PC-3 (cell line): Measurements from ENCODE around the gene ASMTL. TPM values are rescaled to one million over a fixed set of nuclear protein-coding genes. Genes with fewer than 3 reads are reported as not detected.

Source experiments
- ATAC-seq: fragments of 200-7000 bp; cut with Tn5 transposase; 2 replicates; pipeline ENCODE4 v1.9.1; 2020; ENCODE audit warnings: mild to moderate bottlenecking, moderate library complexity
- BruUV-seq: library from RNA; stranded (reverse); fragments of 400-500 nt; replicated peaks from 2 replicates; lab custom pipeline; 2021; lab: Mats Ljungman, UMichigan
- CTCF ChIA-PET: fragments of 300-600 bp; sonication (Branson Sonifier 250); formaldehyde crosslinking; loops from one replicate; lab custom pipeline; 2022; ENCODE audit warnings: antibody characterized with exemption; lab: Charles Lee
- POLR2A ChIA-PET: fragments of 300-600 bp; sonication (Branson Sonifier 250); formaldehyde crosslinking; loops from one replicate; lab custom pipeline; 2022; ENCODE audit warnings: antibody characterized with exemption; ENCODE audit not compliant: unreplicated experiment; lab: Charles Lee
- DNase-seq: peaks from one replicate; pipeline ENCODE4 v3.0.0-alpha.2; 2015
- H2AFZ ChIP-seq: fragments of 300-600 bp; sonication (generic); 2 replicates; pipeline ENCODE4 v1.6.0; 2016; ENCODE audit warnings: antibody characterized with exemption, low read length
- H3F3A ChIP-seq: fragments of 300-600 bp; sonication (generic); one replicate; pipeline ENCODE4 v1.6.0; 2017; ENCODE audit warnings: antibody characterized with exemption, low read length, control low read depth, mild to moderate bottlenecking; ENCODE audit not compliant: unreplicated experiment
- H3K27ac ChIP-seq: fragments of 300-600 bp; sonication (generic); 2 replicates; pipeline ENCODE4 v1.5.1; 2016; ENCODE audit warnings: mild to moderate bottlenecking, low read length
- H3K27me3 ChIP-seq: fragments of 300-600 bp; sonication (generic); 2 replicates; pipeline ENCODE4 v1.6.1; 2016; ENCODE audit warnings: low read length, mixed read lengths
- H3K36me3 ChIP-seq: fragments of 300-600 bp; sonication (generic); 2 replicates; pipeline ENCODE4 v1.6.1; 2016; ENCODE audit warnings: low read depth, mixed run types, low read length, mixed read lengths
- H3K4me1 ChIP-seq: fragments of 300-600 bp; sonication (generic); 2 replicates; pipeline ENCODE4 v1.5.1; 2016; ENCODE audit warnings: low read length; ENCODE audit not compliant: insufficient read depth
- H3K4me2 ChIP-seq: fragments of 300-600 bp; sonication (generic); 2 replicates; pipeline ENCODE4 v1.6.0; 2016; ENCODE audit warnings: low read length
- H3K4me3 ChIP-seq: fragments of 300-600 bp; sonication (generic); 2 replicates; pipeline ENCODE4 v1.5.1; 2016; ENCODE audit warnings: mild to moderate bottlenecking, low read length, mixed read lengths
- H3K79me2 ChIP-seq: fragments of 300-600 bp; sonication (generic); 2 replicates; pipeline ENCODE4 v1.6.1; 2017; ENCODE audit warnings: low read length, mixed read lengths
- H3K9ac ChIP-seq: fragments of 300-600 bp; sonication (generic); 2 replicates; pipeline ENCODE4 v1.6.0; 2016; ENCODE audit warnings: mild to moderate bottlenecking, low read length
- H3K9me2 ChIP-seq: fragments of 300-600 bp; sonication (generic); replicated peaks from 2 replicates; pipeline ENCODE4 v1.6.1; 2016; ENCODE audit warnings: mixed run types, low read length, mixed read lengths
- H3K9me3 ChIP-seq: fragments of 300-600 bp; sonication (generic); 2 replicates; pipeline ENCODE4 v1.6.1; 2016; ENCODE audit warnings: low read length, mixed read lengths
- H4K20me1 ChIP-seq: fragments of 300-600 bp; sonication (generic); 2 replicates; pipeline ENCODE4 v1.6.1; 2016; ENCODE audit warnings: low read length, mixed read lengths
- CTCF ChIP-seq: fragments of 300-600 bp; sonication (generic); conservative IDR thresholded peaks from 2 replicates; pipeline ENCODE4 v1.5.1; 2017; ENCODE audit warnings: antibody characterized with exemption, low read depth, mild to moderate bottlenecking, low read length
- EZH2 ChIP-seq: fragments of 300-600 bp; sonication (generic); IDR thresholded peaks from one replicate; pipeline ENCODE4 v1.6.1; 2017; ENCODE audit warnings: antibody characterized with exemption, mild to moderate bottlenecking, low read length; ENCODE audit not compliant: unreplicated experiment
- EZH2phosphoT487 ChIP-seq: fragments of 300-600 bp; sonication (generic); IDR thresholded peaks from 2 replicates; pipeline ENCODE4 v1.6.1; 2018; ENCODE audit warnings: mild to moderate bottlenecking, antibody characterized with exemption, low read length, borderline replicate concordance
- intact Hi-C: fragments of 100-400 bp; cut with micrococcal nuclease; formaldehyde crosslinking; loops from 2 replicates; pipeline ENCODE4 v1.9.0; 2023
- total RNA-seq: library from RNA; depleted of rRNA; stranded (reverse); fragments of >200 nt; gene quantifications from 2 replicates; pipeline ENCODE4 v1.2.3, GENCODE V29; 2014

ASMTL gene
- total RNA-seq, 1 experiment from 2014 or later, result 6.7 TPM

GRCh38 chrX:1466232-1466661 lies 13.5 kb upstream of the ASMTL start:
- no TSS peak for BruUV-seq
- H3F3A ChIP-seq, result no peaks in the 10 kb centered on the region
- H3K9me2 ChIP-seq, result no peaks in the 10 kb centered on the region
- no peaks in the 10 kb centered on the region for H3K79me2 ChIP-seq
- H3K9ac ChIP-seq, result no peak overlapping the region
- H3K4me1 ChIP-seq, result peaks cover 7% of the 10 kb centered on the region; the same call in 1 of the 2 replicates
- no peaks in the 10 kb centered on the region for H3K9me3 ChIP-seq
- POLR2A ChIA-PET, result no interaction called here
- H3K36me3 ChIP-seq, result no peaks in the 10 kb centered on the region
- CTCF ChIA-PET, result no interaction called here
- no peak for ATAC-seq
- H3K27me3 ChIP-seq, result no peaks in the 10 kb centered on the region
- no peaks in the 10 kb centered on the region for H4K20me1 ChIP-seq
- TF ChIP-seq EZH2 (no peak), CTCF (no peak), EZH2phosphoT487 (no peak)
- H3K4me3 ChIP-seq, result no peak overlapping the region
- H3K27ac ChIP-seq, result no peak overlapping the region
- no peak overlapping the region for H2AFZ ChIP-seq
- DNase-seq, result no peak
- no peak overlapping the region for H3K4me2 ChIP-seq
- intact Hi-C loops, result no loop called here

GRCh38 chrX:1465286-1466231 lies 12.8 kb upstream of the ASMTL start:
- no TSS peak for BruUV-seq
- no peaks in the 10 kb centered on the region for H3K79me2 ChIP-seq
- no peak for ATAC-seq
- no peaks in the 10 kb centered on the region for H3K9me3 ChIP-seq
- no peaks in the 10 kb centered on the region for H4K20me1 ChIP-seq
- no peak for TF ChIP-seq EZH2phosphoT487
- CTCF ChIA-PET, result no interaction called here
- DNase-seq, result no peak
- H3K27me3 ChIP-seq, result no peaks in the 10 kb centered on the region
- no peak overlapping the region for H3K4me2 ChIP-seq
- no peaks in the 10 kb centered on the region for H3F3A ChIP-seq
- no peak overlapping the region for H3K27ac ChIP-seq
- POLR2A ChIA-PET, result no interaction called here
- H3K9ac ChIP-seq, result no peak overlapping the region
- H2AFZ ChIP-seq, result no peak overlapping the region
- peaks cover 7% of the 10 kb centered on the region; the same call in 1 of the 2 replicates for H3K4me1 ChIP-seq
- H3K9me2 ChIP-seq, result no peaks in the 10 kb centered on the region
- intact Hi-C loops, result no loop called here
- no peak overlapping the region for H3K4me3 ChIP-seq
- H3K36me3 ChIP-seq, result no peaks in the 10 kb centered on the region

GRCh38 chrX:1464971-1465285 lies 12.2 kb upstream of the ASMTL start:
- H3K27me3 ChIP-seq, result no peaks in the 10 kb centered on the region
- H3F3A ChIP-seq, result no peaks in the 10 kb centered on the region
- H3K4me1 ChIP-seq, result peaks cover 7% of the 10 kb centered on the region; the same call in 1 of the 2 replicates
- H3K4me3 ChIP-seq, result no peak overlapping the region
- ChIA-PET POLR2A (no interaction called here), CTCF (no interaction called here)
- DNase-seq, result no peak
- TF ChIP-seq EZH2phosphoT487 (no peak), EZH2 (no peak), CTCF (no peak)
- no peak for ATAC-seq
- H3K9me3 ChIP-seq, result no peaks in the 10 kb centered on the region
- H2AFZ ChIP-seq, result no peak overlapping the region
- no peak overlapping the region for H3K4me2 ChIP-seq
- no peak overlapping the region for H3K9ac ChIP-seq
- H3K27ac ChIP-seq, result no peak overlapping the region
- no TSS peak for BruUV-seq
- H3K9me2 ChIP-seq, result no peaks in the 10 kb centered on the region
- intact Hi-C loops, result no loop called here
- H4K20me1 ChIP-seq, result no peaks in the 10 kb centered on the region
- H3K36me3 ChIP-seq, result no peaks in the 10 kb centered on the region
- no peaks in the 10 kb centered on the region for H3K79me2 ChIP-seq
